Large intestine (tissue), 1 donor: Measurements from ENCODE around the gene AP3B2. TPM values are rescaled to one million over a fixed set of nuclear protein-coding genes. Genes with fewer than 3 reads are reported as not detected.

Experiments used
- polyA plus RNA-seq: library from polyadenylated mRNA; unstranded; fragments of 120-200 nt; gene quantifications from one replicate; pipeline ENCODE4 v1.2.1, GENCODE V29; 2013

Gene AP3B2
- polyA plus RNA-seq, 1 donor: 10.2 TPM

Other genes with a start within 250 kb of the AP3B2 start
- gene RPS17, start 169.4 kb downstream of the AP3B2 start, polyA plus RNA-seq: 3,438 TPM
- 1.5 TPM for gene CPEB1, start 62.5 kb downstream of the AP3B2 start, polyA plus RNA-seq
- gene FSD2, start 96.2 kb upstream of the AP3B2 start, polyA plus RNA-seq: 0.07 TPM
- 12.8 TPM for gene WHAMM, start 99.8 kb upstream of the AP3B2 start, polyA plus RNA-seq
- gene HOMER2, start 242.8 kb upstream of the AP3B2 start, polyA plus RNA-seq: 7.1 TPM